Measurements from ENCODE around the gene RET. TPM values are rescaled to one million over a fixed set of nuclear protein-coding genes. Genes with fewer than 3 reads are reported as not detected.

The RET gene
- total RNA-seq, result not detected

DNA sequence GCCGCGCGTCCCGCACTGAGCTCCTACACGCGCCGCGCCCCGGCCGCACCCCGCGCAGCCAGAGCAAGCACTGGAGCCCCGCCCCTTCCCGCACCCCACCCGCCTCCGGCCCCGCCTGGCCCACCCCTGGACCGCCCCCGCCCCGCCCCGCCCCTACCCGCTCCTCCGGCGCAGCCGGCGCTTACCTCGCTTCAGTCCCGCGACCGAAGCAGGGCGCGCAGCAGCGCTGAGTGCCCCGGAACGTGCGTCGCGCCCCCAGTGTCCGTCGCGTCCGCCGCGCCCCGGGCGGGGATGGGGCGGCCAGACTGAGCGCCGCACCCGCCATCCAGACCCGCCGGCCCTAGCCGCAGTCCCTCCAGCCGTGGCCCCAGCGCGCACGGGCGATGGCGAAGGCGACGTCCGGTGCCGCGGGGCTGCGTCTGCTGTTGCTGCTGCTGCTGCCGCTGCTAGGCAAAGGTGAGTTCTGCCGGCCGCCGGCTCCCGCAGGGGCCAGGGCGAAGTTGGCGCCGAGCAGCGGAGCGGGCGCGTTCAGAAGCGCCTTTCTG, at the start of gene RET:
Gene RET (plus strand): TSS at position 194 of the 545 bp plus-strand sequence. CDS start 190 bp downstream, at position 384.
- peak within 1 kb of the TSS; percentile 10 for H3K4me3 Mint-ChIP-seq
- H3K9me3 Mint-ChIP-seq, result no peaks in the 10 kb centered on the region
- peaks cover 3% of the 10 kb centered on the region for H3K4me1 Mint-ChIP-seq
- no peak within 1 kb of the TSS for H3K27ac Mint-ChIP-seq
- no peaks in the 10 kb centered on the region for H3K36me3 Mint-ChIP-seq
- H3K27me3 Mint-ChIP-seq, result peaks cover 42% of the 10 kb centered on the region
- peak; percentile 18 for DNase-seq

DNA sequence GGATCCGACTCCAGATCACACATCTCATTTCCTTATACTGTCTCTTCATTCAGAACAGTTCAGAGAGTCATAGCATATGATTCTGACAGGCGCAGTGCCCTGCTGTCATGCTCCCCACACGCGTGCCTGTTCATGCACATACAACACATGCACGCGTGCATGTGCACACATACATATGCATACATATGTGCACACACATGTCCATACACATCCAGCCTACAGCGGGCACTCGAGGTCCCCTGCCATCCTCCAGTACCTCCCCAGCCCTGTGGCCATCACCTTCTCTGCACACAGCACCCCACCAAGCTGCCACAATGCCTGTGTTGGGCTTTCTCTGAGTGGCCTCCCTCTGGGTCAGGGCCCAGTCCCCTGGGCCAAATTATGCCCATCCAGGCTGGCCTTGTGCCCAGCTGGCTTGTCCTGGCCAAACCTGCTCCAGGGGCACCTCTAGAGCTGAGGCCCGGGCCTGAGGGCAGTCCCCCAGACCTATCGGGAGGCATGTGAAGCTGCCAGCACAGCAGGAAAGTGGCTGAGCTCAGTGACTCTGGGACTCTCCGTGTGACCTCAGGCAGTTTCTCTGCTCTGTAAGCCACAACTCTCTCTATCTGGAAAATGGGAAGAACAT, 49.4 kb upstream of the RET start:
- H3K36me3 Mint-ChIP-seq, result no peaks in the 10 kb centered on the region
- no peaks in the 10 kb centered on the region for H3K4me1 Mint-ChIP-seq
- no peak overlapping the region for H3K27ac Mint-ChIP-seq
- peaks cover 9% of the 10 kb centered on the region for H3K9me3 Mint-ChIP-seq
- no peaks in the 10 kb centered on the region for H3K27me3 Mint-ChIP-seq
- DNase-seq, result no peak
- H3K4me3 Mint-ChIP-seq, result no peak overlapping the region

DNA sequence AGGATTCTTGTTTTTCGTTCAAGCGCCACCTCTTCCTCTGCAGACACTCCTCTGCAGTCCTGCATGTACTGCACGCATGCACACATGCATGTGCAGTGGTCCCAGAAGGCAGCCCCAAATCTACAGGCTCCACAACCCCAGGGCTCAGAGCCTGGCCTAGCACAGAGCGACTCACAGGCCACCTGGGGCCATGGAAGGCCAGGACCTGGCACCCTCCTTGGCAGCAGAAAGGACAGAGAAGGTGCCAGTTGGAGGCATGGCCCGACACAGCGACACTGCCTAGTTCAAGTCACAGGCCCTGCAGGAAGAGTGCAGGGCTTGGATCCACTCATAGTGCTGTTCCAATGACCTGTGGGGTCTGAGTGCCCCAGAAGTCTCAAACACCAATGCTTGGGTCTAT, 48.7 kb upstream of the RET start:
- H3K36me3 Mint-ChIP-seq, result no peaks in the 10 kb centered on the region
- H3K27ac Mint-ChIP-seq, result no peak overlapping the region
- H3K4me3 Mint-ChIP-seq, result no peak overlapping the region
- no peaks in the 10 kb centered on the region for H3K4me1 Mint-ChIP-seq
- peaks cover 15% of the 10 kb centered on the region for H3K9me3 Mint-ChIP-seq
- no peaks in the 10 kb centered on the region for H3K27me3 Mint-ChIP-seq
- no peak for DNase-seq

DNA sequence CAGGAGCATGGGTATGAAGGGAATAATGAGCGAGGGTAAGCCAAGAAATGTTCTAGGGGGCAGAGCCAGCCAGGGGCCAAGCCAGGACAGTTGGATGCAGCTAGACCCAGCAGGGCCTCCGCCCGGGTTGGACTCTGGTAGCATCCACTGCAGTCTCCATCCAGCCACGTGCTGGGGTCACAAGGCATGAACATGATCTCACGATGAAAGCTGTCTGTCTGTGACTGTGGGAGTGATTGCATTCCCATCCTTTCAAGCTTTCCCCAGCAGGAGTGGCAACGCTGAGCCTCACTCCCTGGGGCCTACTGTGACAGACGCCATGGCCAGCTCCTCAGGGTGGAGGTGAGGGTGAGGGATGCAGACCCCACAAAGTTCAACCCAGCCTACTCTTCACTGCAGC, 47.8 kb upstream of the RET start:
- no peaks in the 10 kb centered on the region for H3K4me1 Mint-ChIP-seq
- no peak overlapping the region for H3K27ac Mint-ChIP-seq
- H3K27me3 Mint-ChIP-seq, result no peaks in the 10 kb centered on the region
- no peaks in the 10 kb centered on the region for H3K36me3 Mint-ChIP-seq
- no peak overlapping the region for H3K4me3 Mint-ChIP-seq
- peaks cover 18% of the 10 kb centered on the region for H3K9me3 Mint-ChIP-seq
- no peak for DNase-seq

DNA sequence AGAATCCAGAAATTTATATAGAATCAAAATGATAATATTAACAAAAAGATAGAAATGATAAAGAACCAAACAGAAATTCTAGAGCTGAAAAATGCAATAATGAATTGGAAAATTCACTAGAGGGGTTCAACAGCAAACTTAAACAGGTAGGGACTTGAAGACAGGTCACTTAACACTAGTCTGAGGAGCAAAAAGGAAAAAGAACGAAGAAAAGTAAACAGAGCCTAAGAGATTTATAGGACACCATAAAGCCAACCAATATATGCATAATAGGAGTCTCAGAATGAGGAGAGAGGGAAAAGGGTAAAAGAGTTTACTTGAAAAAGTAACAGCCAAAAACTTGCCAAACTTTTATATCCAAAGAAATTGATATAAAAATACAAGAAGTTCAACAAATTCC, 44.3 kb upstream of the RET start:
- peaks cover 25% of the 10 kb centered on the region for H3K9me3 Mint-ChIP-seq
- no peaks in the 10 kb centered on the region for H3K36me3 Mint-ChIP-seq
- H3K4me1 Mint-ChIP-seq, result peaks cover 3% of the 10 kb centered on the region
- H3K27ac Mint-ChIP-seq, result no peak overlapping the region
- DNase-seq, result no peak
- H3K27me3 Mint-ChIP-seq, result no peaks in the 10 kb centered on the region
- no peak overlapping the region for H3K4me3 Mint-ChIP-seq

DNA sequence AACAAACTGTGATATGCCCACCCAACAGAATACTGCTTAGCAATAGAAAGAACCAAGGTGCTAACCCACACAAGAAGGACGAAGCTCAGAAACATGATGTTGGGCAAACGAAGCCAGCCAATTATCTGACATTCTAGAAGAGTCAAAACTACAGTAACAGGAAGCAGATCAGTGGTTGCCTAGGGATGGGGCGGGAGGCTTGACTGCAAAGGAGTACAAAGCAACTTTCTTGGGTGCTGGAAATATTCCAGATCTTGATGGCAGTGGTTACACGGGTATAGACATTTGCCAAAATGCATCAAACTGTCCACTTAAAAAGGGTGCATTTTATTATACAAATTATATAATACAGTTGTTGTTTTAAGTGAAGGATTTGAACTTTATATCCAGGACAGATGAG, 41.1 kb upstream of the RET start:
- no peak for DNase-seq
- peaks cover 3% of the 10 kb centered on the region for H3K4me1 Mint-ChIP-seq
- H3K36me3 Mint-ChIP-seq, result no peaks in the 10 kb centered on the region
- no peak overlapping the region for H3K4me3 Mint-ChIP-seq
- peaks cover 25% of the 10 kb centered on the region for H3K9me3 Mint-ChIP-seq
- no peaks in the 10 kb centered on the region for H3K27me3 Mint-ChIP-seq
- H3K27ac Mint-ChIP-seq, result no peak overlapping the region

DNA sequence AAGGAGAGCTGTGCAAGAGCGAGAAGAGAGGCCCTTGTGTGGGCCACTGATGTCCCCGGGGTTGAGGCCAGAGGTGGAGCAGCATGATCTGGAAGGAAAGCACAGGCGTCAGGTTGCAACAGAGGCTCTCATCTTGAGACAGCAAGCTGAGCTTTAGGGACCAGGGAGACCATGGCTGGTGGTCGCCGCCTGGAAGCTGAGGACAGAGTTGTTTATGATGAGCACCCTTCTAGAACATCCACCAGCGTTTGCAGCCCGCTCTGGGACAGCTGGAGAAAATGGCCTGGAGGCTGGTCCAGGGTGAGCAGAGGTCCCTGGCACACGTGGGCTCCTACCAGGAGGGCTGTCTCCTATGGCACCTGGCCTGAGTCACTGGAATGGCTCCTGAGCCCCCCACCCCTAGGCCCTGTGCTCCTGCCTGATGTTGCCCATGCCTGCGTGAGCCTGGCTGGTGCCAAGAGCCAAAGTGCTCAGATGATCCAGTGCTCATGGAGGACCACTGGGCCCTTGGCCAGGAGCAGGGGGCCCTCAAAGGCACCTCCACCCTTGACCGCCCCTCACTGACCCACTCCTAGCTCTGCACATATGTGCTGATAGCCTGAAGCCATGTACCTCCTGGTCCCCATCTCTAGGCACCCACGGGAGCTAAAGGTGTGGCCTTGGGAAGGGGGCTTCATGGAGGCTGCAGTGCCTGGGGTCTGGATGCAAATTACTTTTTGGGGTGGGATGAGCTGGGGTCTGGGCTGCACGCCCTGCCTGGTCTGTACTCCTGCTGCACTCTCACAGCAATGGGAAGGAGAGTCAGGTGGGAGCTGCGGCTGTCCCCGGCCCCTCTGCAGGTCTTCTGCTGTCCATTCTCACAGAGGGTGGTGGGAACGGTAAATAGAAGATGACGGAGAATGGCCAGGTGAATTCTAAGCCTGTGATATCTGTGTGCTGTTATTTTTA, 40.1 kb upstream of the RET start:
- H3K27ac Mint-ChIP-seq, result no peak overlapping the region
- no peaks in the 10 kb centered on the region for H3K27me3 Mint-ChIP-seq
- H3K4me1 Mint-ChIP-seq, result peaks cover 3% of the 10 kb centered on the region
- no peak for DNase-seq
- no peak overlapping the region for H3K4me3 Mint-ChIP-seq
- no peaks in the 10 kb centered on the region for H3K36me3 Mint-ChIP-seq
- peaks cover 22% of the 10 kb centered on the region for H3K9me3 Mint-ChIP-seq

DNA sequence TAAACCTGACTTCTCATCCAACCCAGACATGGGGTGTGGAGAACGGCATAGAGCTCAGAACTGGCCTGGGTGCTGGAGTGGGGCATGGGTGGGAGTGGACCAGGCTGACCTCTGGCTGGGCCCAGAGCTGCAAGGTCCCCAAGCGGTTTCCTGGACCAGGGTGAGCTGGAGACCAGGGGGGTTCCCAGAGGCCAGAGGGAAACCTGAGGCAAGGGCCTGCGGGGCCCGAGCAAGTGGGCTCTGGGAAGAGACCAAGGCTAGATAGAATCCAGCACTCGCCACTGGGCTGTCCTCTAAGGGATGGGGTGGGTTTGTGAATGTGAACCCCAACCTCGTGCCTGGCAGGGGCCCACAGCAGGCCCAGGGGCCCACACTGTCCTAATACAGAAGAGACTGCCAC, 39.4 kb upstream of the RET start:
- H3K27ac Mint-ChIP-seq, result no peak overlapping the region
- H3K4me3 Mint-ChIP-seq, result no peak overlapping the region

DNA sequence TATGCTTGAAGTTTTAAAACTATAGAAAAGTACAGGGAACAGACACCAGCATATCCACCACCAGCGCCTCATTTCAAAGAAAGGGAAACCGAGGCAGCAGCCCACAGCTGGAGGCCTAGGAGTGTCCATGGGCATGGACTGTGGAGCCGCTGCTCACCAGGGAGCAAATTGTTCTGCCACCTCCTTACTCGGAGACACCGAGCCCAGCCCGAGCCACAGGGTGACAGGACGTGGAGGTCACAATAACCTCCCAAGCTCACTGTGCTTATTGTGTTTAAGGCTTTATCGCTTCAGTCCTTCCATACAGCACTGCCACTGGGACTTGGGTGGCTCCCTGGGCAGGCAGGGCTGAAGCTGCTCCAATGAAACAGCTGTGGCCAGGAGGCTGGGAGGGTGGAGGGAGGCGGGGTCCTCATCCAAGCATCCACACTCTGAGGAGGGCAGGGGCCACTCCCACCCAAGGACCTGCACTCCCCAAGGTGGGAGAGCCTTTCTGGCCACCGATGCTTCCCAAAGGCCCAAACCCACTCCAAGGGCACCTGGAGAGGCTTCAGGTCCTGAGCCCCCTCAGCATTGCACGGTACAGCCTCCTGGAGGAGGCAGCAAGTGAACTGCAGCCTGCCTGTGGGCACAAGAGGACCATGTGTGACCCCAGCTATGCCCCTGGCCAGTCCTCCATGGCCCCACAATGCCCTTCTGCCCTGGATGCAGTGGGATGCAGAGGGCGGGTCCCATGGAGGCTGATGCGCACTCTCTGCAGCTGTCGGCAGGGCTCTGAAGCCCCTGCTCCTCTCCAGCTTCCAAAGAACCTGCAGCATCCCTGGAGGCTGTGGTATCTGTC, 38.7 kb upstream of the RET start:
- H3K27ac Mint-ChIP-seq, result no peak overlapping the region

More for the DNA sequence above, 39.4 kb upstream of the RET start:
- peaks cover 3% of the 10 kb centered on the region for H3K4me1 Mint-ChIP-seq
- H3K27me3 Mint-ChIP-seq, result no peaks in the 10 kb centered on the region
- H3K9me3 Mint-ChIP-seq, result peaks cover 16% of the 10 kb centered on the region
- no peak for DNase-seq
- no peaks in the 10 kb centered on the region for H3K36me3 Mint-ChIP-seq

DNA sequence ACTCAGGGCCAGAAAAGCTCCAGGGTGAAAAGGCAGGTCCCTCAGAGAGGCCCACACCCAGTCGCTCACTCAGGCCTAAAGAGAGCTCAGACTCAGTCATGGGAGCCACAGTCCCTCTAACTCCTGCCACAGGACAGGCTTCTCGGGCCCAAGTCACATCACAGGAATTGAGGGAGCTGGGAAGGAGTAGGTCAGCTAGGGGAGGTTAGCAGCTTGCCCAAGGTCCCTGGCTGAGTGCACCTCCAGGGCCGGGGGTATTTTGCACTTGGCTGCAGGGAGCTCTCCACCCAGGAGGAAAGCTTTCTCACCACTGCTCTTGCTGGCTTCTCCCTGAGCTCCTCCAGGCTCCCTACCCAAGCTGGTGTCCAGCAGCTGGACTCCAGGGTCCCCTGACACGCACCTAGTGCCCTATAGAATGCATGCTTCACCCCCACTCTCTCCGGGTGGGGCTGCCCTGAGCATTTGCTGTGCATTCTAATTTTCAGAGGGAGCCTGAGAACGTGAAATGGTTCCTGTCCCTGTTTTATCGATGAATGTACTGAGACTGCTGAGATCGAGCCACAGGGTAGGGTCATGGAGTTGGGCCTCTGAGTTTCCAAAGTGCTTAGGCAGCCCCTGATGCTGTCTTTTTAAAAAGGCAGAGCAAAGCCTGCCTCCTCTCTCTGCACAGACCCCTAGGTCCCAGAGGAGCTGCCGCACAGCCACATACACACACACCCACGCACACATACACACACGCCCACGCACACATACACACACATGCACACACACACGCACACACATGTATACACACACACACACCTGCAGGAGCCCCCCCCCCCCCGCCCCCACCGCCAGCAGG, 37.9 kb upstream of the RET start:
- no peak overlapping the region for H3K4me3 Mint-ChIP-seq
- no peaks in the 10 kb centered on the region for H3K27me3 Mint-ChIP-seq
- peaks cover 3% of the 10 kb centered on the region for H3K4me1 Mint-ChIP-seq
- H3K9me3 Mint-ChIP-seq, result peaks cover 7% of the 10 kb centered on the region
- no peaks in the 10 kb centered on the region for H3K36me3 Mint-ChIP-seq
- DNase-seq, result no peak
- H3K27ac Mint-ChIP-seq, result no peak overlapping the region

More for the DNA sequence above, 38.7 kb upstream of the RET start:
- H3K36me3 Mint-ChIP-seq, result no peaks in the 10 kb centered on the region
- no peak overlapping the region for H3K4me3 Mint-ChIP-seq
- H3K9me3 Mint-ChIP-seq, result peaks cover 10% of the 10 kb centered on the region
- H3K27me3 Mint-ChIP-seq, result no peaks in the 10 kb centered on the region
- DNase-seq, result no peak
- H3K4me1 Mint-ChIP-seq, result peaks cover 3% of the 10 kb centered on the region

DNA sequence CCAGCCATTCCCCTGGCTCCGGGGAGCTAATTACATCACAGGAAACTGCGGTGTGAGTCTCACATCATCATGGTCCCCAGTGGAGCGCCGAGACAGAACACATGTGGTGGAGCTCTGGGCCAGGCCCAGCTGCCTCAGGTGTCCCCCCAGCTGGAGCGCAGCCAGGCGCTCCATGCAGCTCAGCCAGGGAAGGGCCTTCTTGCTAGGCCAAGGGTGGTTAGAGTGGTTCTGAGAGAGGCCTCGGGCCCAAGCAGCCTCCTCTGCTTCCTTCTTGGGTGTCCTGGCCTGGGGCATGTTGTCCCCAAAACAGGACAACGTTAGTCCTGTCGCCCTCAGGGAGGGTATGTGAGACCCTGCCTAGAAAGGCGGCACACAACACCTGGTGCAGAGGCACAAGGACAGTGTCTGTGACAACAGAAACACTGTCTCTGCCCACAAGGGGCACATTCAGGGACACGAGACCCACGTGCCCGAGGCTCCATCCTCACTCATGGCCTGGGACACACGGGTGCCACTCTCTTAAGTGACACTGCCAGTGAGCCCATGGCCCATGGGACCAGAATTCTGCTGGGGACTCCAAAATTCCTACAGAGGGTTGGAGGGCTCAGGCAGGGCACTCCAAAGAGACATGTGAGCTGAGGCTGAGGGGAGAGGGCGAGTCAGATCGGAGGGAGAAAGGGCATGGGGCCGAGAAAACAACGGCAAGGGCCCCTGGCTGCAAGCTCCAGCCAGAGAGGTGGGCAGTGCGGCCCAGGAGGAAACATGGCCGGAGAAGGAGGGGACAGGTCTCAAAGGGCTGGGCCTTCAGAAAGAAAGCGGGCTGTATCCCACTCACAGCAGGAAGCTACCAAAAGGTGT, 37.0 kb upstream of the RET start:
- no peak overlapping the region for H3K27ac Mint-ChIP-seq
- H3K27me3 Mint-ChIP-seq, result no peaks in the 10 kb centered on the region
- peaks cover 2% of the 10 kb centered on the region for H3K9me3 Mint-ChIP-seq
- H3K4me3 Mint-ChIP-seq, result no peak overlapping the region
- peaks cover 3% of the 10 kb centered on the region for H3K4me1 Mint-ChIP-seq
- DNase-seq, result no peak
- H3K36me3 Mint-ChIP-seq, result no peaks in the 10 kb centered on the region

DNA sequence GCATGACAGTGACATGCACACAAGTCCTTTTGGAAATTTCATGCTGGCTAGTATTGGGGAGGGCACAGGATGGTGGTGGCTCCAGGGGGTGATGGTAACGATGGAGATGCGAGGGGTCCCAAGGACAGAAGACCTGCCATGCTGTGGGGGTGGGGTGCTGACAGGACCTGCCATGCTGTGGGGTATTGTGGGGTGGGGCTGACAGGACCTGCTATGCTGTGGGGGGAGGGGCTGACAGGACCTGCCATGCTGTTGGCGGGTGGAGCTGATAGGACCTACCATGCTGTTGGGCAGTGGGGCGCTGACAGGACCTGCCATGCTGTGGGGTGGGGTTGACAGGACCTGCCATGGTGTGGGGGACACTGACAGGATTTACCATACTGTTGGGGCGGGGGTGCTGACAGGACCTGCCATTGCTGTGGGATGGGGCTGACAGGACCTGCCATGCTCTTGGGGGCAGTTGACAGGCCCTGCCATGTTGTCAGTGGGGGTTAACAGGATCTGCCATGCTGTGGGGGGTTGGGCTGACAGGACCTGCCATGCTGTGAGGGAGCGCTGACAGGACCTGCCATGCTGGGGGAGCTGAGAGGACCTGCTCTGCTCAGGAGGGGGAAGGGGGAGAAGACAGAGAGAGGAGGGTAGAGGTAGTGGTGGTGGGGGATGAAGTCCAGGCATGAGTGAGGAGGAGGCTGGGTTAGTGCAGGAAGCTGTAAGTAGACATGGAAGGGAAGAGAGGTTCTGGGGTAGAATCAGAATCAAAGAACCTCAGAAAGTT, 36.2 kb upstream of the RET start:
- Mint-ChIP-seq H3K9me3 (no peaks in the 10 kb centered on the region), H3K27ac (no peak overlapping the region), H3K4me3 (no peak overlapping the region), H3K4me1 (peaks cover 3% of the 10 kb centered on the region), H3K36me3 (no peaks in the 10 kb centered on the region), H3K27me3 (no peaks in the 10 kb centered on the region)
- no peak for DNase-seq
